Endodermal cell (in vitro differentiated cells): ENCODE data around the gene THOP1. TPM values are rescaled to one million over a fixed set of nuclear protein-coding genes. Genes with fewer than 3 reads are reported as not detected.

Experiments
- DNase-seq: peaks from one replicate; pipeline ENCODE4 v3.0.0-alpha.2; 2017
- H3K27ac ChIP-seq: 2 replicates; pipeline ENCODE4 v1.5.1; 2013; ENCODE audit warnings: mild to moderate bottlenecking, low read depth, low read length, moderate library complexity
- H3K27me3 ChIP-seq: 2 replicates; pipeline ENCODE4 v1.6.1; 2013; ENCODE audit warnings: mild to moderate bottlenecking, low read length, moderate library complexity; ENCODE audit not compliant: insufficient read depth, control insufficient read depth, poor library complexity, severe bottlenecking
- H3K36me3 ChIP-seq: 2 replicates; pipeline ENCODE4 v1.7.0; 2013; ENCODE audit warnings: mild to moderate bottlenecking, low read length, moderate library complexity; ENCODE audit not compliant: control insufficient read depth, insufficient read depth
- H3K4me1 ChIP-seq: one replicate; pipeline ENCODE4 v1.7.0; 2013; ENCODE audit warnings: low read length; ENCODE audit not compliant: control insufficient read depth, insufficient read depth
- H3K4me3 ChIP-seq: 2 replicates; pipeline ENCODE4 v1.5.1; 2013; ENCODE audit warnings: mild to moderate bottlenecking, low read length, moderate library complexity
- H3K9ac ChIP-seq: 2 replicates; pipeline ENCODE4 v1.6.1; 2013; ENCODE audit warnings: mild to moderate bottlenecking, low read length, moderate library complexity; ENCODE audit not compliant: poor library complexity, severe bottlenecking; ENCODE audit errors: extremely low read depth
- H3K9me3 ChIP-seq: 2 replicates; pipeline ENCODE4 v1.6.1; 2013; ENCODE audit warnings: mild to moderate bottlenecking, low read length, moderate library complexity; ENCODE audit not compliant: control insufficient read depth
- H3K27ac Mint-ChIP-seq: 2 replicates; pipeline ENCODE4 v1.8.0; 2020; ENCODE audit warnings: mixed read lengths
- H3K27me3 Mint-ChIP-seq: 2 replicates; pipeline ENCODE4 v1.8.0; 2021; ENCODE audit warnings: mild to moderate bottlenecking, mixed read lengths; ENCODE audit not compliant: insufficient read depth
- H3K36me3 Mint-ChIP-seq: 2 replicates; pipeline ENCODE4 v1.8.0; 2020; ENCODE audit warnings: low read depth, mixed read lengths
- H3K4me1 Mint-ChIP-seq: 2 replicates; pipeline ENCODE4 v1.8.0; 2020; ENCODE audit warnings: mixed read lengths
- H3K4me3 Mint-ChIP-seq: 2 replicates; pipeline ENCODE4 v1.8.0; 2020; ENCODE audit warnings: mild to moderate bottlenecking, moderate library complexity, mixed read lengths
- H3K9me3 Mint-ChIP-seq: 2 replicates; pipeline ENCODE4 v1.8.0; 2020; ENCODE audit warnings: mild to moderate bottlenecking, mixed read lengths
- WGBS, 2 experiments: methylation state at CpG; one replicate each; pipeline versions ENCODE4 v1.1.5 to v1.1.7; 2013; ENCODE audit warnings: missing lambda C conversion rate in 2 of 2, mixed read lengths in 1 of 2; ENCODE audit not compliant: insufficient coverage in 1 of 2, insufficient read length in 1 of 2; 5-methylcytosine and 5-hydroxymethylcytosine counted together
- total RNA-seq, 2 donors: library from RNA; stranded (reverse); fragmentation: NEBNext Ultra II Directional in 1 of 2; extraction: Animal tissue kit (Norgen Biotek cat#: 25700) in 1 of 2; gene quantifications; 2 replicates in 1 of 2; 3 replicates in 1 of 2; pipeline ENCODE4 v1.2.1, GENCODE V29; 2021
- TF ChIP-seq, protein P1 (sequence below): fragments of 200-600 bp; sonication (generic); conservative IDR thresholded peaks from 2 replicates; pipeline ENCODE4 v1.5.0; 2021; ENCODE audit warnings: antibody characterized with exemption, mild to moderate bottlenecking

The THOP1 gene
- total RNA-seq, 2 donors from 2014 or later: 130 to 170 TPM

DNA sequence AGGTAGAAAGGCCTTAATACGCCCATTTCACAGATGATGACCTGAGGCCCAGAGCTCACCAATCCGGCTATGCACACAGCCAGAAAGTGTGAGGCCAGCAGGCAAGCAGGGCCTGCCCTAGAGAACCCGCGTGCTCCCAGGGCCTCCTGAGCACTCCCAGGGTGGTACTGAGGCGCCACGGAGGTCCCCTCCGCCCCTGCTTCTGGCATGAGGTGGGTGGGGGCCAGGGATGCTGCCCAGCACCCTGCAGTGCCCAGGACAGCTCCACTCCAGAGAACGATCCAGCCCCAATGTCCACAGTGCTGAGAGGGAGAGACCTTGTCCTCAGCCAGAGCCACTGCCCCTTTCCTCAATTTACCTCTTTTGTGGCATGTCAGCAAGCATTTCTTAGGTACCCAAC lies 16.1 kb upstream of the THOP1 start:
- Histone ChIP-seq H3K4me1 (no peaks in the 10 kb centered on the region), H3K9me3 (no peaks in the 10 kb centered on the region), H3K4me3 (no peak overlapping the region), H3K9ac (no peak overlapping the region), H3K27me3 (no peaks in the 10 kb centered on the region), H3K36me3 (peaks cover 18% of the 10 kb centered on the region), H3K27ac (no peak overlapping the region)
- no peaks in the 10 kb centered on the region for H3K9me3 Mint-ChIP-seq
- TF ChIP-seq, protein P1, sequence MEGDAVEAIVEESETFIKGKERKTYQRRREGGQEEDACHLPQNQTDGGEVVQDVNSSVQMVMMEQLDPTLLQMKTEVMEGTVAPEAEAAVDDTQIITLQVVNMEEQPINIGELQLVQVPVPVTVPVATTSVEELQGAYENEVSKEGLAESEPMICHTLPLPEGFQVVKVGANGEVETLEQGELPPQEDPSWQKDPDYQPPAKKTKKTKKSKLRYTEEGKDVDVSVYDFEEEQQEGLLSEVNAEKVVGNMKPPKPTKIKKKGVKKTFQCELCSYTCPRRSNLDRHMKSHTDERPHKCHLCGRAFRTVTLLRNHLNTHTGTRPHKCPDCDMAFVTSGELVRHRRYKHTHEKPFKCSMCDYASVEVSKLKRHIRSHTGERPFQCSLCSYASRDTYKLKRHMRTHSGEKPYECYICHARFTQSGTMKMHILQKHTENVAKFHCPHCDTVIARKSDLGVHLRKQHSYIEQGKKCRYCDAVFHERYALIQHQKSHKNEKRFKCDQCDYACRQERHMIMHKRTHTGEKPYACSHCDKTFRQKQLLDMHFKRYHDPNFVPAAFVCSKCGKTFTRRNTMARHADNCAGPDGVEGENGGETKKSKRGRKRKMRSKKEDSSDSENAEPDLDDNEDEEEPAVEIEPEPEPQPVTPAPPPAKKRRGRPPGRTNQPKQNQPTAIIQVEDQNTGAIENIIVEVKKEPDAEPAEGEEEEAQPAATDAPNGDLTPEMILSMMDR: no peak
- WGBS, 2 experiments: 95 to 96% methylated on average over 6 to 8 of the region's 8 CpGs
- no peak overlapping the region for H3K27ac Mint-ChIP-seq
- no peaks in the 10 kb centered on the region for H3K4me1 Mint-ChIP-seq
- no peak overlapping the region for H3K4me3 Mint-ChIP-seq
- H3K27me3 Mint-ChIP-seq: no peaks in the 10 kb centered on the region
- peaks cover 14% of the 10 kb centered on the region for H3K36me3 Mint-ChIP-seq
- no peak for DNase-seq

GRCh38 chr19:2770055-2771013 lies 15.0 kb upstream of the THOP1 start:
- Mint-ChIP-seq H3K27me3 (no peaks in the 10 kb centered on the region), H3K36me3 (peaks cover 14% of the 10 kb centered on the region), H3K27ac (no peak overlapping the region), H3K4me1 (no peaks in the 10 kb centered on the region), H3K9me3 (no peaks in the 10 kb centered on the region), H3K4me3 (no peak overlapping the region)
- TF ChIP-seq, protein P1: no peak
- Histone ChIP-seq H3K27me3 (no peaks in the 10 kb centered on the region), H3K4me3 (no peak overlapping the region), H3K9me3 (no peaks in the 10 kb centered on the region), H3K4me1 (no peaks in the 10 kb centered on the region), H3K36me3 (peaks cover 9% of the 10 kb centered on the region), H3K9ac (no peak overlapping the region), H3K27ac (no peak overlapping the region)
- DNase-seq: no peak
- 94% methylated on average over 35 to 40 of the region's 40 CpGs for WGBS, 2 experiments

DNA sequence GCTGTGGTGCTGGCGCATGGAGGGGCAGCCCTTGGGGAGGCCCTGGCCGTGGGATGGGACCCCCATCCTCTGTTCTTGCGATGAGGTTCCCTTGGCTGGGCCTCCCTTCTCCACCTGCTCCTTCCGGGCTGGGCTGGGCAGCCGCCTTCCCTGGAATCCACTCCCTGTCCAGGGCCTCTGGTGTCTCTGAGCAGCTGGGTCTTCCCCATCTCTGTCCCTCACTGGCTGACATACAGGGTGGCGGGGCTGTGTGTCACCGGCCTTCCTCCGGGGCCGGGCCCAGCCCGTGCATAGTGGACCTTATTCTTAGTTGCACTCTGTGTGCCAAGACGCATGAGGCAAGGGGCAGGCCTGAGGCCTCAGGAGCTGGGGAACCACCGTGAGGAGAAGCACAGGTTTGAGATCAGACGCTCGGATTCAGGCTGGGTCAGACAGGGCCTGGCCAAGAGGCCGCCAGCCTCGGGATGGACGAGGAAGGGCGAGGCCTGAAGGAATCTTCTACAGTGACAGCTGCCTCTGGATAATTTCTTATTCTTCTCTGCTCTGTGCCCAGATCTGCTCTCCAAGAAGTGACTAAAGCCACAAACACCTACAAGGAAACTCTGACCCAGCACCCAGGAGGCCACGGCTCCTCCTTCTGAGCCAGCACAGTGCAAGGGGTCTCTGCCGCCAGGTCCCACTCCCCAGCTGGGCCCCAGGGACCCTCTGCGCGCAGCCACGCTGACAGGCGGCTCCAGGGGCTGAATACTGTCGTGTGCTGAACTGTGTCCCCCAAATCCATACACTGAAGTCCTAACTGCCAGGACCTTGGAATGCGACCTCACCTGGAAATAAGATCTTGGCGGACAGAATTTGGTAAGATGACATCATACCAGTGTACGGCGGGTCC lies 13.3 kb upstream of the THOP1 start:
- H3K4me3 Mint-ChIP-seq: no peak overlapping the region
- 94 to 95% methylated on average over 22 to 29 of the region's 29 CpGs for WGBS, 2 experiments
- no peaks in the 10 kb centered on the region for H3K4me1 Mint-ChIP-seq
- Histone ChIP-seq H3K4me1 (no peaks in the 10 kb centered on the region), H3K36me3 (peaks cover 6% of the 10 kb centered on the region), H3K27me3 (no peaks in the 10 kb centered on the region), H3K27ac (no peak overlapping the region), H3K9ac (no peak overlapping the region), H3K9me3 (no peaks in the 10 kb centered on the region), H3K4me3 (no peak overlapping the region)
- no peaks in the 10 kb centered on the region for H3K9me3 Mint-ChIP-seq
- H3K36me3 Mint-ChIP-seq: peaks cover 18% of the 10 kb centered on the region
- DNase-seq: no peak
- TF ChIP-seq, protein P1: no peak
- no peaks in the 10 kb centered on the region for H3K27me3 Mint-ChIP-seq
- H3K27ac Mint-ChIP-seq: peak overlapping the region; percentile 65
